ENCODE results near the gene TMEM87A.
"Not testable (repeated sequence)": the region's sequence is repeated elsewhere in the genome, so short reads cannot be mapped to it uniquely, and the experiment has no call there.

Gene TMEM87A, protein sequence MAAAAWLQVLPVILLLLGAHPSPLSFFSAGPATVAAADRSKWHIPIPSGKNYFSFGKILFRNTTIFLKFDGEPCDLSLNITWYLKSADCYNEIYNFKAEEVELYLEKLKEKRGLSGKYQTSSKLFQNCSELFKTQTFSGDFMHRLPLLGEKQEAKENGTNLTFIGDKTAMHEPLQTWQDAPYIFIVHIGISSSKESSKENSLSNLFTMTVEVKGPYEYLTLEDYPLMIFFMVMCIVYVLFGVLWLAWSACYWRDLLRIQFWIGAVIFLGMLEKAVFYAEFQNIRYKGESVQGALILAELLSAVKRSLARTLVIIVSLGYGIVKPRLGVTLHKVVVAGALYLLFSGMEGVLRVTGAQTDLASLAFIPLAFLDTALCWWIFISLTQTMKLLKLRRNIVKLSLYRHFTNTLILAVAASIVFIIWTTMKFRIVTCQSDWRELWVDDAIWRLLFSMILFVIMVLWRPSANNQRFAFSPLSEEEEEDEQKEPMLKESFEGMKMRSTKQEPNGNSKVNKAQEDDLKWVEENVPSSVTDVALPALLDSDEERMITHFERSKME

GRCh38 chr15:42272939-42273899 is at the start of gene TMEM87A, which contains the start of gene GANC:
Gene TMEM87A, minus strand, starts transcription at chr15:42273433. Its CDS starts 35 bp downstream, at chr15:42273398.
Gene GANC, plus strand, starts transcription at chr15:42273201. Its CDS starts 1,281 bp downstream, at chr15:42274482.
- peak within 1 kb of the TSS; percentile 82 for H3K4me3 ChIP-seq (ENCODE audit: low read length)
- TF ChIP-seq ZNF274 (IDR thresholded peaks at IDR 0.05; ENCODE audit: low read depth, low read length), result no peak

- H3K4me3 ChIP-seq (ENCODE audit: low read length), result no peak overlapping the region
- no peak for TF ChIP-seq ZNF274 (IDR thresholded peaks at IDR 0.05; ENCODE audit: low read depth, low read length)
Observed at GRCh38 chr15:42319206-42319605, 46.0 kb upstream of the TMEM87A start.

DNA sequence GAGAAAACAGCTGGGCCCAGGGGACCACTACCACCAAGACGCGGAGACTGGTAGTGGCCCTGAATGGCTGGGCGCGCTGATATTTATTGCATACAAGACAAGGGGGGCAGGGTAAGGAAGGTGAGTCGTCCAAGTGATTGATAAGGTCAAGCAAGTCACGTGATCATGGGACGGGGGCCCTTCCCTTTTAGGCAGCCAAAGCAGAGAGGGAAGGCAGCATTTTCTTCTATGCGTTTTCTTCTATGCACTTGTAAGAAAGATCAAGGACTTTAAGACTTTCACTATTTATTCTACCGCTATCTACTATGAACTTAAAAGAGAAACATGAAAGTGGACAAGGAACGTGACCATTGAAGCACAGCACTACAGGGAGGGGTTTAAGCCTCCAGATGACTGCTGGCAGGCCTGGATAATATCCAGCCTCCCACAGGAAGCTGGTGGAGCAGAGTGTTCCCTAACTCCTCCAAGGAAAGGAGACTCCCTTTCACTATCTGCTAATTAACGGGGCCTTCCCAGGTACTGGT is 43.1 kb upstream of the TMEM87A start:
- H3K4me3 ChIP-seq (ENCODE audit: low read length), result not testable (repeated sequence)

DNA sequence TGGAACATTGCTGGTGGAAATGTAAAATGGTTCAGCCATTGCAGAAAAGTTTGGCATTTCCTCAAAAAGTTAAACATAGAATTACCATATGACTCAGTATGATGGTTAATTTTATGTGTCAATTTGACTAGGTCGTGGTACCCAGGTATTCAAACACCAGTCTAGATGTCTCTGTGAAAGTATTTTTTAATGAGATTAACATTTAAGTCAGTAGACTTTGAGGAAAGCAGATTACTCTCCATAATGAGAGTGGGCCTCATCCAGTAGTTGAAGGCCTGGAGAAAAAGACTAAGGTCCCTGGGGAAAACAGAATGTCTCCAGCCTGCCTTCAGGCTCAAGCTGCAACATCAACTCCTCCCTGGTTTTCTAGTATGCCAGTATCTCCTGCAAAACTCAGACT is 42.3 kb upstream of the TMEM87A start:
- H3K4me3 ChIP-seq (ENCODE audit: low read length), result no peak overlapping the region
- TF ChIP-seq ZNF274 (IDR thresholded peaks at IDR 0.05; ENCODE audit: low read depth, low read length), result no peak

- TF ChIP-seq ZNF274 (IDR thresholded peaks at IDR 0.05; ENCODE audit: low read depth, low read length), result no peak
- H3K4me3 ChIP-seq (ENCODE audit: low read length), result no peak overlapping the region
Observed at GRCh38 chr15:42314818-42315217, 41.6 kb upstream of the TMEM87A start.

DNA sequence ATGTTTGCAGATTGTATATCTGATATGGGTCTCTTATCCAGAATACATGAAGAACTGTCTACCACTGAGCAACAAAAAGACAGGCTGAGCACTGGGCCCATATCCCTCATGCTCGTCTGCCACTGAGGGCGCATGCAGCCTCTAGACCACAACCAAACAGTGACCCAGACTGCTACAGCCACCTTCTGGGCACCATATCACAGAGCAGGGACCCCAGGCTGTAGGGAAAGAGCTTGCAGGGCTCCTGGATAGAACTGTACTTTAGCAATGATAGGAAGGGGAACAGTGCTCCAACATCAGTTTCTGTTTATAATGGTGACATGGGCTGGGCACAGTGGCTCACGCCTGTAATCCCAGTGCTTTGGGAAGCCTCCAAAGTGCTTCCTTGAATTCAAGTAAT is 40.2 kb upstream of the TMEM87A start:
- no peak for TF ChIP-seq ZNF274 (IDR thresholded peaks at IDR 0.05; ENCODE audit: low read depth, low read length)
- H3K4me3 ChIP-seq (ENCODE audit: low read length), result no peak overlapping the region

- TF ChIP-seq ZNF274 (IDR thresholded peaks at IDR 0.05; ENCODE audit: low read depth, low read length), result no peak
- H3K4me3 ChIP-seq (ENCODE audit: low read length), result no peak overlapping the region
Observed at GRCh38 chr15:42306681-42307080, 33.4 kb upstream of the TMEM87A start.

DNA sequence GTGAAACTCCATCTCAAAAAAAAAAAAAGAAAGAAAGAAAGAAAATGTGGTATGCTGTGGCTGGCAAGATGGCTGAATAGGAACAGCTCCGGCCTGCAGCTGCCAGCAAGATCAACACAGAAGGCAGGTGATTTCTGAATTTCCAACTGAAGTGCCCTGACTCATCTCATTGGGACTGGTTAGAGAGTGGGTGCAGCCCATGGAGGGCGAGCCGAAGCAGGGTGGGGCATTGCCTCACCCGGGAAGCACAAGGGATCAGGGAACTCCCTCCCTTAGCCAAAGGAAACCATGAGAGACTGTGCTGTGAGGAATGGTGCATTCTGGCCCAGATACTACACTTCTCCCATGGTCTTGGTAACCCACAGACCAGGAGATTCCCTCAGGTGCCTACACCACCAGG is 27.8 kb upstream of the TMEM87A start:
- not testable (repeated sequence) for H3K4me3 ChIP-seq (ENCODE audit: low read length)

GRCh38 chr15:42289166-42289565 is 15.9 kb upstream of the TMEM87A start:
- TF ChIP-seq ZNF274 (IDR thresholded peaks at IDR 0.05; ENCODE audit: low read depth, low read length), result no peak

DNA sequence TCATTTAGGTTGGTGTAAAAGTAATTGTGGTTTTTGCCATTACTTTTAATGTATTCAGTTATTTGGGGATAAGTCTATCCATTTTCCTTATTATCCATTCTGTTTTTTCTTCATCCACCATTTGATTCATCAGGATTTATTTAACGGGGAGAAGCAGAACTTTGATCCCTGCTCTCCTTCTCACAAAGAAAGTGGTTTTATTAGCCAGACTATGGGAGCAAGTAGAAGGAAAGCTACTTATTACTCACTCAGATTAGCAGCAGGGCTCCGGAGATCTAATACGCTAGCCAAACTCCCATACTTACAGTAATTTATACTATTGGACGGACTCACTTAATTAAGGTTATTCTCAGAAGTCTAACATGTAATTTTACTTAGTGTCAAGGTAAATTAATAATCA is 14.7 kb upstream of the TMEM87A start:
- no peak for TF ChIP-seq ZNF274 (IDR thresholded peaks at IDR 0.05; ENCODE audit: low read depth, low read length)
- H3K4me3 ChIP-seq (ENCODE audit: low read length), result no peak overlapping the region

More at GRCh38 chr15:42289166-42289565, 15.9 kb upstream of the TMEM87A start:
- no peak overlapping the region for H3K4me3 ChIP-seq (ENCODE audit: low read length)

DNA sequence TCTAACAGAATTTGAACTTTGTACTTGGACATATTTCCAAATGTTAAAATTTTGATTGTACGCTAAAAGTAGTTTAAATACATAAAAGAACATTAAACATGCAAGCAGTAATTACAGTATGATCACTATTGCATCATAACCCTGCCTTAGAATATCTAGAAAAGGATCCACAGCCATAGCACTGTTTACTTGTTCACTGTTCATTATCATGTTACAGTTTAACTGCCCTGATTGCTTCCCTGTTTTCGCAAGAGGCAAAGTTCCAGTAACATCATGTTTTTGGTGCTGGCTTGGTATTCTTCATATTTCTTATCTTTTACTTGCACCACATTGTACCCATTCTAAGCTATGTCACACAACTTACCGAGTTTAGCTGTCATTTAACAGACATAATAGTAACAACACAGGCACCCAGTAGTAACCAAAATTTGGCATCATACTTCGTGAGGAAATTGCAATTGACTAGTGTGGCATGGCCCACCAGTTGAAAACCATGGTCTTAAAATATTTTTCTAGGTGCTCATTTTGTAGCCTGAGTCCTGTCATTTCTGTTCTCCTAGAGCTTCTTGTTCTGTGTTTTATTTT is 13.3 kb upstream of the TMEM87A start:
- H3K4me3 ChIP-seq (ENCODE audit: low read length), result no peak overlapping the region
- no peak for TF ChIP-seq ZNF274 (IDR thresholded peaks at IDR 0.05; ENCODE audit: low read depth, low read length)

GRCh38 chr15:42285034-42285433 is 11.8 kb upstream of the TMEM87A start:
- no peak for TF ChIP-seq ZNF274 (IDR thresholded peaks at IDR 0.05; ENCODE audit: low read depth, low read length)
- no peak overlapping the region for H3K4me3 ChIP-seq (ENCODE audit: low read length)

DNA sequence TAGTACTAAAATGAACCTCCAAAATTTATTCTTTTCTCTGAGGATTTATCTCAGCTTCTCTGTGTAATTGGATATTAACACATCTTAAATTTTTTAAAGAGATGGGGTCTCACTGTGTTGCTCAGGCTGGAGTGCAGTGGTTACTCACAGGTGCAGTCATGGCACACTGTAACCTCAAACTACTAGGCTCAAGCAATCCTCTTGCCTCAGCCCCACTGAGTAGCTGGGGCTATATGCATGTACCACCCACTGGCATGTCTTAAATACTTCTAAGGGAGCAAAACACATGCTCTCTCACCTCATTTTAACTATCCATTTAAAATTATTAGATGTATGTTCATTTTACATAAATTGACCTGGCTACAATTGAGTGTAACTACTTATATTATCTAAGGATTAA is 11.3 kb upstream of the TMEM87A start:
- H3K4me3 ChIP-seq (ENCODE audit: low read length), result no peak overlapping the region
- no peak for TF ChIP-seq ZNF274 (IDR thresholded peaks at IDR 0.05; ENCODE audit: low read depth, low read length)

DNA sequence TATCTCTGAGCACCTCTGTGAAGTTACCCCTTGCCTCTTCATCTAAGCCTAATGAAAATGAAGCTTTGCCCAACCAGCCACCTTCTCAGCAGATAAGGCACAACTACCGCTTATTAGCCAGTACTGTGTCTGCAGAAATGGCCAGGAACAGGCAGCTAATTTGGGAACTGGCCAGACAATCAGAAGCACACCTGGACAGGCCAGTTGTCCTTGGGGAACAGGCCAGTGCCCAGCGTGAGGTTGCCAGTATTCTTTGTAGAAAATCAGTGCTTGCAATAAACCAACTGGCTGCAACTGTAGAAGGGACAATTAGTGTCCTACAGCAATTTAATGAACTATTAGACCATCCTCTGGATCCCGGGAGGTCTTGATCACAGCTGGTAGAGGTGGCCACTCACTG is 10.4 kb upstream of the TMEM87A start:
- H3K4me3 ChIP-seq (ENCODE audit: low read length), result no peak overlapping the region
- no peak for TF ChIP-seq ZNF274 (IDR thresholded peaks at IDR 0.05; ENCODE audit: low read depth, low read length)

Measured in GM08714 (cell line).